GM23338 (cell line): Measurements from ENCODE around the gene CDKAL1.
"Not testable (repeated sequence)": the region's sequence is repeated elsewhere in the genome, so short reads cannot be mapped to it uniquely, and the experiment has no call there.

Source experiments
- ETS1 ChIP-seq: IDR thresholded peaks from 2 replicates; pipeline ENCODE4 v1.6.1; 2016; ENCODE audit warnings: antibody characterized with exemption
- EZH2 ChIP-seq: fragments of 200-600 bp; sonication (generic); IDR thresholded peaks from one replicate; pipeline ENCODE4 v1.8.0; 2017; ENCODE audit warnings: antibody characterized with exemption, mild to moderate bottlenecking, low read depth; ENCODE audit not compliant: unreplicated experiment
- EZH2phosphoT487 ChIP-seq: fragments of 200-600 bp; sonication (generic); IDR thresholded peaks from one replicate; pipeline ENCODE4 v1.8.1; 2018; ENCODE audit warnings: antibody characterized with exemption; ENCODE audit not compliant: unreplicated experiment
- JUNB ChIP-seq: IDR thresholded peaks from one replicate; pipeline ENCODE4 v1.6.1; 2016; ENCODE audit warnings: antibody characterized with exemption; ENCODE audit not compliant: unreplicated experiment
- POLR2AphosphoS5 ChIP-seq: IDR thresholded peaks from 2 replicates; pipeline ENCODE4 v1.6.1; 2016; ENCODE audit warnings: antibody characterized with exemption, low read depth
- STAT1 ChIP-seq: IDR thresholded peaks from one replicate; pipeline ENCODE4 v1.6.1; 2016; ENCODE audit warnings: antibody characterized with exemption; ENCODE audit not compliant: unreplicated experiment
- TF ChIP-seq, protein P1 (sequence below), 2 experiments: fragments of 200-600 bp in 1 of 2; sonication (generic) in 1 of 2; conservative IDR thresholded peaks; 2 replicates each; pipeline versions ENCODE4 v1.5.1 to v1.6.1; 2016 to 2017; ENCODE audit warnings: antibody characterized with exemption in 2 of 2, low read depth in 2 of 2, mild to moderate bottlenecking in 2 of 2, moderate library complexity in 1 of 2
- TF ChIP-seq, protein P2 (sequence below): IDR thresholded peaks from one replicate; pipeline ENCODE4 v1.6.1; 2018; ENCODE audit warnings: antibody characterized with exemption; ENCODE audit not compliant: unreplicated experiment

- not testable (repeated sequence) for TF ChIP-seq EZH2phosphoT487, POLR2AphosphoS5, EZH2, STAT1, ETS1, JUNB
- TF ChIP-seq, protein P1, sequence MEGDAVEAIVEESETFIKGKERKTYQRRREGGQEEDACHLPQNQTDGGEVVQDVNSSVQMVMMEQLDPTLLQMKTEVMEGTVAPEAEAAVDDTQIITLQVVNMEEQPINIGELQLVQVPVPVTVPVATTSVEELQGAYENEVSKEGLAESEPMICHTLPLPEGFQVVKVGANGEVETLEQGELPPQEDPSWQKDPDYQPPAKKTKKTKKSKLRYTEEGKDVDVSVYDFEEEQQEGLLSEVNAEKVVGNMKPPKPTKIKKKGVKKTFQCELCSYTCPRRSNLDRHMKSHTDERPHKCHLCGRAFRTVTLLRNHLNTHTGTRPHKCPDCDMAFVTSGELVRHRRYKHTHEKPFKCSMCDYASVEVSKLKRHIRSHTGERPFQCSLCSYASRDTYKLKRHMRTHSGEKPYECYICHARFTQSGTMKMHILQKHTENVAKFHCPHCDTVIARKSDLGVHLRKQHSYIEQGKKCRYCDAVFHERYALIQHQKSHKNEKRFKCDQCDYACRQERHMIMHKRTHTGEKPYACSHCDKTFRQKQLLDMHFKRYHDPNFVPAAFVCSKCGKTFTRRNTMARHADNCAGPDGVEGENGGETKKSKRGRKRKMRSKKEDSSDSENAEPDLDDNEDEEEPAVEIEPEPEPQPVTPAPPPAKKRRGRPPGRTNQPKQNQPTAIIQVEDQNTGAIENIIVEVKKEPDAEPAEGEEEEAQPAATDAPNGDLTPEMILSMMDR (conservative IDR thresholded peaks at IDR 0.05; ENCODE audit: low read depth in 2 of 2), result not testable (repeated sequence)
- TF ChIP-seq, protein P2, sequence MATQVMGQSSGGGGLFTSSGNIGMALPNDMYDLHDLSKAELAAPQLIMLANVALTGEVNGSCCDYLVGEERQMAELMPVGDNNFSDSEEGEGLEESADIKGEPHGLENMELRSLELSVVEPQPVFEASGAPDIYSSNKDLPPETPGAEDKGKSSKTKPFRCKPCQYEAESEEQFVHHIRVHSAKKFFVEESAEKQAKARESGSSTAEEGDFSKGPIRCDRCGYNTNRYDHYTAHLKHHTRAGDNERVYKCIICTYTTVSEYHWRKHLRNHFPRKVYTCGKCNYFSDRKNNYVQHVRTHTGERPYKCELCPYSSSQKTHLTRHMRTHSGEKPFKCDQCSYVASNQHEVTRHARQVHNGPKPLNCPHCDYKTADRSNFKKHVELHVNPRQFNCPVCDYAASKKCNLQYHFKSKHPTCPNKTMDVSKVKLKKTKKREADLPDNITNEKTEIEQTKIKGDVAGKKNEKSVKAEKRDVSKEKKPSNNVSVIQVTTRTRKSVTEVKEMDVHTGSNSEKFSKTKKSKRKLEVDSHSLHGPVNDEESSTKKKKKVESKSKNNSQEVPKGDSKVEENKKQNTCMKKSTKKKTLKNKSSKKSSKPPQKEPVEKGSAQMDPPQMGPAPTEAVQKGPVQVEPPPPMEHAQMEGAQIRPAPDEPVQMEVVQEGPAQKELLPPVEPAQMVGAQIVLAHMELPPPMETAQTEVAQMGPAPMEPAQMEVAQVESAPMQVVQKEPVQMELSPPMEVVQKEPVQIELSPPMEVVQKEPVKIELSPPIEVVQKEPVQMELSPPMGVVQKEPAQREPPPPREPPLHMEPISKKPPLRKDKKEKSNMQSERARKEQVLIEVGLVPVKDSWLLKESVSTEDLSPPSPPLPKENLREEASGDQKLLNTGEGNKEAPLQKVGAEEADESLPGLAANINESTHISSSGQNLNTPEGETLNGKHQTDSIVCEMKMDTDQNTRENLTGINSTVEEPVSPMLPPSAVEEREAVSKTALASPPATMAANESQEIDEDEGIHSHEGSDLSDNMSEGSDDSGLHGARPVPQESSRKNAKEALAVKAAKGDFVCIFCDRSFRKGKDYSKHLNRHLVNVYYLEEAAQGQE, result not testable (repeated sequence)
Observed at GRCh38 chr6:20649696-20650470, 115.6 kb downstream of the CDKAL1 start.
